GM23338 (cell line): Measurements from ENCODE around the gene CCDC92.

Source experiments
- EZH2 ChIP-seq: fragments of 200-600 bp; sonication (generic); IDR thresholded peaks from one replicate; pipeline ENCODE4 v1.8.0; 2017; ENCODE audit warnings: antibody characterized with exemption, mild to moderate bottlenecking, low read depth; ENCODE audit not compliant: unreplicated experiment
- TF ChIP-seq, protein P1 (sequence below), 2 experiments: fragments of 200-600 bp in 1 of 2; sonication (generic) in 1 of 2; conservative IDR thresholded peaks; 2 replicates each; pipeline versions ENCODE4 v1.5.1 to v1.6.1; 2016 to 2017; ENCODE audit warnings: antibody characterized with exemption in 2 of 2, low read depth in 2 of 2, mild to moderate bottlenecking in 2 of 2, moderate library complexity in 1 of 2
- TF ChIP-seq, protein P2 (sequence below): IDR thresholded peaks from one replicate; pipeline ENCODE4 v1.6.1; 2018; ENCODE audit warnings: antibody characterized with exemption; ENCODE audit not compliant: unreplicated experiment

DNA sequence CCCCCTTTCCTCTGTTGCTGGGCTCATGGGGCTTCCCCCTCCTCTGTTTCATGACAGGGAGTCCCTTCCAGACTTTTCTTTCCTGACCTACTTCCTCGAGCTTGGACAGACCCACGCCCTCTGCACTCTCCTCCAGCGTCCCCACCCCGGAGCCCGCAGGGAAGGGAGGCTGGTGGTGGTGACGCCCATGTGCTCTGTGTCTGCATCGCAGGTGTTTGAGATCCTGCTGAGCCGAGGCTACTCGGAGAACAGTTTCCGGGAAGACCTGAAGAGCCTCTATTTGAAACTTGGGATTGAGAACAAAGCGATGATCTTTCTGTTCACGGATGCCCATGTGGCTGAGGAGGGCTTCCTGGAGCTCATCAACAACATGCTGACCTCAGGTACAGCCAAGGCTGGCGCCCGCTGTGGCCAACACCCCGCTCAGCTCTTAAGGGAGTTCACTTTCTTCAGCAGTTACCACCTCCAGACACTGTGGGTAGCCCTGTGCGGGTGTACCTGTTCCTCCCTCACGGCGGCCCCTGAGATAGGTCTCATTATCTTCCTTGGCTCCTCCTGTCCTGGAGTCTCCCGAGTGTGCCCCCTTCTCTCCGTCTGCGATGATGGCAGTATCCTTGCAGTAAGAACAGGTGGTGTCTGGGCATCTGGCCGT, 85.6 kb downstream of the CCDC92 start:
- TF ChIP-seq, protein P1, sequence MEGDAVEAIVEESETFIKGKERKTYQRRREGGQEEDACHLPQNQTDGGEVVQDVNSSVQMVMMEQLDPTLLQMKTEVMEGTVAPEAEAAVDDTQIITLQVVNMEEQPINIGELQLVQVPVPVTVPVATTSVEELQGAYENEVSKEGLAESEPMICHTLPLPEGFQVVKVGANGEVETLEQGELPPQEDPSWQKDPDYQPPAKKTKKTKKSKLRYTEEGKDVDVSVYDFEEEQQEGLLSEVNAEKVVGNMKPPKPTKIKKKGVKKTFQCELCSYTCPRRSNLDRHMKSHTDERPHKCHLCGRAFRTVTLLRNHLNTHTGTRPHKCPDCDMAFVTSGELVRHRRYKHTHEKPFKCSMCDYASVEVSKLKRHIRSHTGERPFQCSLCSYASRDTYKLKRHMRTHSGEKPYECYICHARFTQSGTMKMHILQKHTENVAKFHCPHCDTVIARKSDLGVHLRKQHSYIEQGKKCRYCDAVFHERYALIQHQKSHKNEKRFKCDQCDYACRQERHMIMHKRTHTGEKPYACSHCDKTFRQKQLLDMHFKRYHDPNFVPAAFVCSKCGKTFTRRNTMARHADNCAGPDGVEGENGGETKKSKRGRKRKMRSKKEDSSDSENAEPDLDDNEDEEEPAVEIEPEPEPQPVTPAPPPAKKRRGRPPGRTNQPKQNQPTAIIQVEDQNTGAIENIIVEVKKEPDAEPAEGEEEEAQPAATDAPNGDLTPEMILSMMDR (conservative IDR thresholded peaks at IDR 0.05; ENCODE audit: low read depth in 2 of 2) = no peak
- no peak for TF ChIP-seq EZH2
- TF ChIP-seq, protein P2, sequence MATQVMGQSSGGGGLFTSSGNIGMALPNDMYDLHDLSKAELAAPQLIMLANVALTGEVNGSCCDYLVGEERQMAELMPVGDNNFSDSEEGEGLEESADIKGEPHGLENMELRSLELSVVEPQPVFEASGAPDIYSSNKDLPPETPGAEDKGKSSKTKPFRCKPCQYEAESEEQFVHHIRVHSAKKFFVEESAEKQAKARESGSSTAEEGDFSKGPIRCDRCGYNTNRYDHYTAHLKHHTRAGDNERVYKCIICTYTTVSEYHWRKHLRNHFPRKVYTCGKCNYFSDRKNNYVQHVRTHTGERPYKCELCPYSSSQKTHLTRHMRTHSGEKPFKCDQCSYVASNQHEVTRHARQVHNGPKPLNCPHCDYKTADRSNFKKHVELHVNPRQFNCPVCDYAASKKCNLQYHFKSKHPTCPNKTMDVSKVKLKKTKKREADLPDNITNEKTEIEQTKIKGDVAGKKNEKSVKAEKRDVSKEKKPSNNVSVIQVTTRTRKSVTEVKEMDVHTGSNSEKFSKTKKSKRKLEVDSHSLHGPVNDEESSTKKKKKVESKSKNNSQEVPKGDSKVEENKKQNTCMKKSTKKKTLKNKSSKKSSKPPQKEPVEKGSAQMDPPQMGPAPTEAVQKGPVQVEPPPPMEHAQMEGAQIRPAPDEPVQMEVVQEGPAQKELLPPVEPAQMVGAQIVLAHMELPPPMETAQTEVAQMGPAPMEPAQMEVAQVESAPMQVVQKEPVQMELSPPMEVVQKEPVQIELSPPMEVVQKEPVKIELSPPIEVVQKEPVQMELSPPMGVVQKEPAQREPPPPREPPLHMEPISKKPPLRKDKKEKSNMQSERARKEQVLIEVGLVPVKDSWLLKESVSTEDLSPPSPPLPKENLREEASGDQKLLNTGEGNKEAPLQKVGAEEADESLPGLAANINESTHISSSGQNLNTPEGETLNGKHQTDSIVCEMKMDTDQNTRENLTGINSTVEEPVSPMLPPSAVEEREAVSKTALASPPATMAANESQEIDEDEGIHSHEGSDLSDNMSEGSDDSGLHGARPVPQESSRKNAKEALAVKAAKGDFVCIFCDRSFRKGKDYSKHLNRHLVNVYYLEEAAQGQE = no peak
